GM18858 (cell line): Measurements from ENCODE around the gene PPP2R3B.
"Not testable (repeated sequence)": the region's sequence is repeated elsewhere in the genome, so short reads cannot be mapped to it uniquely, and the experiment has no call there.

Experiments used
- ATAC-seq: cut with Tn5 transposase; IDR thresholded peaks from one replicate; pipeline ENCODE4 v1.9.1; 2021; ENCODE audit not compliant: unreplicated experiment

PPP2R3B gene

DNA sequence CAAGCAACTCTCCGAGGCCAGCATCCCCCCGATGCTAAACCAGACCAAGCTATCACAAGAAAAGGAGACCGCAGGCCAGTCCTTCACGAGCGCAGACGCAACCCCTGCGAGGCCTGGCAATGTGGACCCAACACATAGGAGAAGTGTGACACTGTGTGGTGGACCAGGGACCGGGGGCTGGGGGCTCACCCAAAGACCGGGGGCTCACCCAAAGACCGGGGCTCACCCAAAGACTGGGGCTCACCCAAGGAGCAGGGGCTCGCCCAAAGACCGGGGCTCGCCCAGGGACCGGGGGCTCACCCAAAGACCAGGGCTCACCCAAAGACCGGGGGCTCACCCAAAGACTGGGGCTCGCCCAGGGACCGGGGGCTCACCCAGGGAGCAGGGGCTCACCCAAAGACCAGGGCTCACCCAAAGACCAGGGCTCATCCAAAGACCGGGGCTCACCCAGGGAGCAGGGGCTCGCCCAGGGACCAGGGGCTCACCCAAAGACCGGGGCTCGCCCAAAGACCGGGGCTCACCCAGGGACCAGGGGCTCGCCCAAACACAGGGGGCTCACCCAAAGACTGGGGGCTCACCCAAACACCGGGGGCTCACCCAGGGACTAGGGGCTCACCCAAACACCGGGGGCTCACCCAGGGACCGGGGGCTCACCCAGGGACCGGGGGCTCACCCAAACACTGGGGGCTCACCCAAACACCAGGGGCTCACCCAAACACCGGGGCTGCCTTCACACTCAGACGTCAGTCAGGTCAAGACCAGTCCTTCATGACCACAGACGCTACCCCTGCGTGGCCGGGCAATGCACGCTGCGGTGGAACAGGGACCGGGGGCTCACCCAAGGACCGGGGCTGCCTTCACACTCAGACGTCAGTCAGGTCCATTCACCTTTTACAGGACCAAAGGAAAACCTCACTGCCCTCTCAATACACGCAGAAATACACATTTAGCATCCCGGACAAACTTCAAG lies 32.9 kb downstream of the PPP2R3B start:
- no peak for ATAC-seq

DNA sequence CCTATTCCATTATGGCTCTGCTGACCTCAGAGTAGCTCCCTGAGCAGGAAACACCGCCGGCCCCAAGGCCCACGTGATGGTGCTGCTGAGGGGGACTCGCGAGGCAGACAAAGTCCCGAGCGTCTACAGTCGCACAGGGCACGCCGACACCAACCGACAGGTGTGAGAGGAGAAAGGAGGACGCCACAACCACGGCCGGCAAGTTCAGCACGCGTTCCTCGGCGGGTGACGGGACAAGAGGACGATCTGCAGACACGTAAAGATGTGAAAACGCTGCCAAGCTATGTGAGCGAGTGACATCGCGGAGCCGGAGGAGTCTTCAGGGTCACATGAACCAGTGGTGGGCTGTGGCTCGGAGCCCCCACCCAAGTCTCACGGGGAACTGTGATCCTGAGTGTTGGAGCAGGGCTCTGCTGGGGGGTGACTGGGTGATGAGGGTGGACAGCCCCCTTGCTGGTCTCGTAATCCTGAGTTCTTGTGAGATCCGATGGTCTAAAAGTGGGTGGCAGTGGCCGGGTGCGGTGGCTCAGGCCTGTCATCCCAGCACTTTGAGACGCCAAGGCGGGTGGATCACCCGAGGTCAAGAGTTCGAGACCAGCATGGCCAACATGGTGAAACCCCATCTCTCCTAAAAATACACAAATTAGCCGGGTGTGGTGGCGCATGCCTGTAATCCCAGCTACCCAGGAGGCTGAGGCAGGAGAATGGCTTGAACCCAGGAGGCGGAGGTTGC lies 34.0 kb downstream of the PPP2R3B start:
- no peak for ATAC-seq

DNA sequence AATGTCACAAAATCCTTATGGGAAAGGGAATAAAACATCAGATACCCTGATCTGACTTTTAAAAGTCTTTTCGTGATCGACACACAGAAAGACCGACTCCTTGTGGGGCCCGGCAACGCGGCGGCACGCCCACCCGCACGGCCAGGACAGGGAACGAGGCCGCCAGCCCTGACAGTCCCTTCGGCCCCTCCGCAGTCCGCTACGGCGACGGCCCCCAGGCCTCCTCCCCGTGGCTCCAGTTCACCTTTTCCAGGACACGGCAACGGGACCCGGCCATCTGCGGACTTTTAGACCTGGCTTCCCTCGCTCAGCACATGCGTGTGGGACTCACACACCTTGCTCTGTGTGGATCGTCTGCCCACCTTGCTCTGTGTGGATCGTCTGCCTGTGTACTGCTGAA lies 34.5 kb downstream of the PPP2R3B start:
- no peak for ATAC-seq

DNA sequence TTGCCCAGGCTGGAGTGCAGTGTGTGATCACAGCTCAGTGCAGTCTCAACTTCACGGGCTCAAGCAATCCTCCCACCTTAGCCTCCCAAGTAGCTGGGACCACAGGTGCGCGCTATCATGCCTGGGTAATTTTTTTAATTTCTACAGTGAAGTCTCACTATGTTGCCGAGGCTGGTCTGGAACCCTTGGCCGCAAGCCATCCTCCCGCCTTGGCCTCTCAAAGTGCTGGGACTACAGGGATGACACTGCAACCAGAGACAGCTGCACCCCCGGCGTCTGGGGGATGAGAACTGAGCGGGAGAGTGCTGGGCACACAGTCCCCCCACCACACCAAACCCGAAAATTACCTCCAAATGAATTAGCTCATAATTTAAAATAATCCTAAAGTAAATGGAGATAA lies 35.0 kb downstream of the PPP2R3B start:
- no peak for ATAC-seq

DNA sequence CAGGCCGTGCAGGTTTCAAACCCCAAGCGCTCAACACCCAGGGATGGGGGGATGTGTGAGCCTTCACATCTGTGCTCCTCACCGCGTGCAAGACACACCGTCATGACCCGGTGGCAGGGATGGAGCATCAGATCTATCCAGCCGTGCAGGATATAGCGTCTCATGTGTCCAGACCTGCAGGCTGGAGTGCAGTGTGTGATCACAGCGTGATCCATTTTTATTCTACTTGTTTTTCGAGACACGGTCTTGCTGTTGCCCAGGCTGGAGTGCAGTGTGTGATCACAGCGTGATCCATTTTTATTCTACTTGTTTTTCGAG lies 35.4 kb downstream of the PPP2R3B start:
- not testable (repeated sequence) for ATAC-seq

DNA sequence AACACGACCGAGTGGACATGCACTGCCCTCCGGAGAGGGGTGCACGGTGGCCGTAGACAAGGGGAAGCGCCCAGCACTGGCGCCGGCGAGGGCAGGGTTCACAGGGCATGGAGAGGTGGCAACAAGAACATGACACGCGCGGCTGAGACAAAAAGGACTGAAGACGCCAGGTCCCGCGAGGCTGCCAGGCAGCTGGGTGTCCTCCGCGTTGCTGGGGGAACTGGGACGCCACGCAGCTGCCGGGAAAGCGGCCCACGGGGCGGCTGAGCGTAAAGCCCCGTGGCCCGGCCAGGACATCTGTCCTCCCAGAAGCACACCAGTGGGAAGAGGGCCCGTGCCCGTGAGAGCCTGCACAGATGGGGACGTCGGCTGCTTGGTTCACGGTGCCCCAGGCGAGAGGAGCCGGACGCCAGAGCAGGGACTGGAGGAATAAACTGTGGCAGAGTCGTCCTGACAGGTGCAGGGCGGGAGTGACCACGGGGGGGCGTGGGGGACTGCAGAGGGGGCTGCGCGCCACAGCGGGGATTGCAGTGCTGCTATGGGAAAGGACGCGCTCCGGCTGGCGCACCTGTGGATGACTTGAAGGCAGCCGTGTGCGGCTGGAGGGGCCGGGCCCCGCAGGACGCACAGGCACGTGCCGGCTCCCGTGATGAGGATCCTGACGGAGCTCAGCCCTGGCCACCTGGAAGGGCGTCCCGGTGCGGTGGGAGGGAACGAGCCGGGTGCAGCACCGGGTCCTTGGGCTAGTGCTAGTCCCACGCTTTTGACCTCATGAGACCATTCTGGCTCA lies 36.0 kb downstream of the PPP2R3B start:
- no peak for ATAC-seq

DNA sequence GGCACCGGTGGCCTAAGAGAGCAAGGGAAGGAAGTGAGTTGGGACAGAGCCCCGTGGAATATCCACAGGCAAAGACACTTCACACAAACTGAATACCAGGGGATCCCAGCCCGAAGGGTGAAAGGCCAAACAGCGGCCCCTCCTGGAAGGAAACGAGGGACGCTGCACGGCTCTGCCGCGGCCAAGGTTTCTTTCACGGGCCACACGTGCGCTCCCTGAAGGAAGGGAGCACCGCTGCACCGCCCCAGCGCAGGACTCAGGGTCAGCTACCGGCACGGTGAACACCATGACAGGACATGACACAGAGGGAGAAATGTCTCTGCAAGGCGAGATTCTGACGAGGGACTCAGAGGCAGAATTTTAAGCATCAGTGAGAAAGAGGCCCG lies 36.6 kb downstream of the PPP2R3B start:
- no peak for ATAC-seq

DNA sequence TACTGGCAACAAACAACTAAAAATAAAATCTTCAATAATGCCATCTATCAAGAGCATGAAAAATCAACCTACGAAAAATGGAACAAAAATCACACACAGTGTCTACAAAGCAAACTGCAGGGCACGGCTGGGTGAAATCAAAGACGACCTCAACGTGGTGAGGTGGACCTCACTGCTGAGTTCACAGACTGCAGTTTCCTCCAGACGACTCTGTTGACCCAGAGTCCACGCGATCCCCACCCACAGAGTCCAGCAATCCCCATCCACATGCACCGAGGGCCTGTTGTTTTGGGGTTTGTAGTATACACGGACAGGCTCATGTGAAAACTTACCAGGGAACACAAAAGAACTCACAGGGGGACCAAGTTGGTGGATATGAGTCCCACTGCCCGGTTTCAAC lies 37.0 kb downstream of the PPP2R3B start:
- ATAC-seq: no peak

DNA sequence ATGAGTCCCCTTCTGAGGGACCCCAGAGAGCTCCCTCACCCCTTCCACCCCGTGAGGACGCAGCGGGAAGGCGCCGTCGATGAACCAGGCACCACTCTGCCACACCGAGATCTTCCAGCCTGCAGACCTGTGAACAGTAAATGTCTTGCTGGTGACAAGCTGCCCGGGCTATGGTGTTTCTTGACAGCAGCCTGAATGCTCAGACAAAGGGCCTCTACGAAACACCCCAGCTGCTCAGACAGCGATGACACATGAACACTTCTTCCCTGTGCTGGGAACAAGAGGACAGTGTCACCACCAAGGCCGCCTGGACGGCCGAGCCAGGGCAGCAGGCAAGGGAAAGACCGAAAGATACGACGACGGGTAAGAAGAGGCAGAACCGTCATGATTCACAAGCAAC lies 37.5 kb downstream of the PPP2R3B start:
- ATAC-seq: no peak

DNA sequence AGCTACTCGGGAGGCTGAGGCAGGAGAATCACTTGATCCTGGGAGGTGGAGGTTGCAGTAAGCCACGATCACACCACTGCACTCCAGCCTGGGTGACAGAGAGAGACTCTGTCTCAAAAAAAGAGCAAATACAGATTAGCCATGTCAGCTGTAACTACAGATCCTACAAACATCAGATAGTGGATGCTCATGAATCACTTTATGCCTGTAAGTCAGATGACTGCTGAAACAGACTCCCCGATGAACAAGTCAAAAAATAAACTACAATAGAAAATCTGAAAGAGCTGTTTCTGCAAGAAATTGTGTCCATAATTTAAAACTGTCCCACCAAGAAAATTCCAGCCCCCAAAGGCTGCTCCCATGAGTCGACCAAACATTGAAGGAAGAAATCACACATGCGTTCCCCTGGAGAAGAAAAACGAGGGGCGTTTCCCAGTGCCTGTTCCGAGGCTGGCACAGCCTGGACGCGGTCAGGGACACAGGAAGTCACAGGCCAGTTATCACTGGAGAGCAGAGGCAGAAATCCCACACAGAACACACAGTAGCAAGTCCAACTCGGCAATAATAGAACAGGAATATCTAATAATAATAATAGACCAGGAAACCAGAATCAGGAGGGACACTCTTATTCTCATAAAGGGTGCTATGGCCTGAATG lies 38.1 kb downstream of the PPP2R3B start:
- ATAC-seq: no peak

DNA sequence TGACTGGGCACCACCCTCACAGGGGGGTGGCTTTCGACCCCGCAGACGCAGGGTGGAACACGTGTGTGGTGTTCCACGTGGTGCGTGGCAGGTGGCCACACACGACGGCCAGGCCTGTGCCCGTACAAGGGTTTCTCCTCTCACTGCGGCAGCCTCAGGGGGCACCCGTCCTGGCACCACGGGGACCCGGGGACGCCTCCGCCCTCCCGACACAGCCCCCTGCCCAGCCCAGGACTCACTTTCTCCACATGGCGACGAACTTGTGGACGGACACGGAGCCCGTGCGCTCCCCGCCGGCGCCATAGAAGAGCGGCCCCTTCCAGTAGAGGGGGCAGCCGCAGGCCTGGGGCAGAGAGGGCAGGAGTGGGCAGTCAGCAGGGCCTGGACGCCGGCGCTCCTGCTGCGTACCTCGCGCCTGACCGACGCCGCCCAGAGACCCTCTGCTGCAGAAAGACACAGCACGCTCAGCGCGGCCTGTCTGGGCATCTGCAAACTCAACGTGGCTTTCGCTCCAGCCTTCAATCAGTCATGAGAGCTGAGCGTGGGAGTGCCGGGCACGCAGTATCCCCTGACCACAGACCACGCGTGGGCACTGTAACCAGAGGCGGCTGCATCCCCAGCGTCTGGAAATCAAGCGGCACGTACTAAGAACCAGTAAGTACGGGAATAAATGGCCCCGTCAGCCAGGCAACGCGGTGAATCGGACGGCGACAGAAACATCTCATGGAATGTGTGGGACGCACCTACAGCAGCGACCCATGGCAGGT lies 39.2 kb downstream of the PPP2R3B start:
- no peak for ATAC-seq

DNA sequence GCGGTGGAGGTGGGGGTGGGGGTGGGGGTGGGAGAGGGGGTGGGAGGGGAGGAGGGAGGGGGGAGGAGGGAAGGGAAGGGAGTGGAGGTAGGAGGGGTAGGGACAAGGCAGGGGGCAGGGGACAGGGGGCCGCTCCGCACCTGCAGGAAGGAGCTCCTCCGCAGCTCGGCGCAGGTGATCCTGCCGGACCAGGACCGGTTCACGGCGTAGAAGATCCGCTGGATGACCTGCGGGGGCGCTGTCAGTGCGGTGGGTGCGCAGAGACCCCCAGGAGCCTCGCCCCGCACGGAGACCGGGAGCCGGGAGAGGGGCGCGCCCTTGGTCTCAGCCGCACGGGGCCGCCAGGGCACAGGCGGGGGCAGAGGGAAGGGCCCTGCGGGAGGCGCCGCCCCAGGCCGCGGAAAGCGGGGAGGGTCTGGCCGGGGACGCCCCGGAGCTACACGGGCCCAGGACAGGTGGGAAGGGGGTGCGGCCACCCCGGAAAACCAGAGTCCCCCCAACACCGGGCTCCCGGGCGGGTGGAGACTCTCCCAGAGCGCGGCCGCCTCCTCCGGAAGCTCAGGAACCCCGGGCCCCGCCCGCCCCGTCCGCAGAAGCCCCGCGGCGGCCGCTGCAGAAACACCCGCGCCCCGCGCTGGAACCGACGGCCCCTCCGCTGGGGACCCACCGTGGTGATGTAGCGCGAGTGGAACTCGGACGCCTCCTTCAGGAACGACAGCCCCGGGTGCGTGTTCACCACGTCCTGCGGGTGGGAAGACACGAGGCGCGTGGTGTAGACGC lies 40.5 kb downstream of the PPP2R3B start:
- no peak for ATAC-seq

DNA sequence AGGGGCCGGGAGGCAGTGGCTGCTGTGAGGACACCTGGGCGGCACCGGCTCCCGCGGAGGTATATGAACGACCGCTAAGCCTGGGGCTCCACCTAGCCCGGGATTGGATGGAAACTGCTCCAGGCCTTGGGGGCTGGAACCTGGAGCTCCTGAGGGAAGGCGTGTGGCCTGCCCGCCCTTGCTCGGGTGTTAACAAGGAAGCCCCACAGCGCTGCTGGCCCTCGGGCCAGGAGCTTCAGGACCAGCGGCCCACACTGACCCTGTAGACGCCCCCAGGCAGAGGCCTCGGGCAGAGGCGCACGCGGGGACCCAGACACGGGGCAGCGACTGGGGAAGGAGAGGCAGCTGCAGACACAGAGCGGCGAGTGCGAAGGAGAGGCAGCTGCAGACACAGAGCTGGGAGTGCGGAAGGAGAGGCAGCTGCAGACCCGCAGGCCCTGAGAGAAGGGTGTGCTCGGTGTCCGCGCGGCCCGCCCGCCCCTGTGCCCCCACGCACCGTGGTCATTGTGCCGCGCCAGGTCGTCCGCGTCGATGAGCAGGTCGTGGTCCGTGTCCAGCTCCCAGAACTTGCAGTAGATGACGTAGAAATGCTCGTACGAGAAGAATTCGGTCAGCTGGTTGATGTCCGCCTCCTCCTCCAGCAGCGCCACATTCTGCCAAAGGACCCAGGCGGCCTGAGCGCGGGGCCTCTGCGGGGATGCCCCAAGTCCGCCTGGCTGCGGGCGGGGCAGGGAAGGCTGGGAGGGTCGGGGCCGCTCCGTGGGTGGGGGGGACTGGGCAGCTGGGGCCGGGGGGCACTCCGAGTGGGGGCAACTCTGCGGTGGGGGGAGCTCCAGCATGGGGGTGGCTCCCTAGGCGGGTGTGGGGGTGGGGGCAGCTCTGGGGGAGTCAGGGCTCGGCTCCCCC lies 41.4 kb downstream of the PPP2R3B start:
- ATAC-seq: no peak

DNA sequence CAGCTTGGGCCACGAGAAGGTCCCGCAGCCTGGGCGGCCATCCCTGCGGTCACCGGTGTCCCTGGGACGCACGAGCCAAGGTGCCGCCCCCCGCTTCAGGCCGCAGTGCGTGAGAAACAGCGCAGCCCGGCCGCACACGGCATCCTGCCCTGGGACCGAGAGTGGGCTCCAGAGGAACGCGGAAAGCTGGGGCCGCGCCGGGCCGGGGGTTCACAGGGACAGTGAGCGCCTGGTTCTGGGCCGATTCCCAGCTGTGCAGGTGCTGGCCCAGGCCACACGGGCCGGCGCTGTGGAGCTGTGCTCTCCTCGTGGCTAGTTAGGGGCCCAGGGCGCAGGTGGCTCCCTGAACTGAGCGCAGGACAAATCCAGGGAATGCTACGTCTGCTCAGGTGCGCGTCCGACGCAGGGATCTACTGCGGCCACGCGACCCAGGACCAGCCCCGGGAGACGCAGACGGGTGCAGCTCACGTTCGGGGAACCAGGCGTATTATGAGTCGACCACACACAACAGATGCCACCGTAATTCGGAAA lies 42.3 kb downstream of the PPP2R3B start:
- ATAC-seq: no peak

DNA sequence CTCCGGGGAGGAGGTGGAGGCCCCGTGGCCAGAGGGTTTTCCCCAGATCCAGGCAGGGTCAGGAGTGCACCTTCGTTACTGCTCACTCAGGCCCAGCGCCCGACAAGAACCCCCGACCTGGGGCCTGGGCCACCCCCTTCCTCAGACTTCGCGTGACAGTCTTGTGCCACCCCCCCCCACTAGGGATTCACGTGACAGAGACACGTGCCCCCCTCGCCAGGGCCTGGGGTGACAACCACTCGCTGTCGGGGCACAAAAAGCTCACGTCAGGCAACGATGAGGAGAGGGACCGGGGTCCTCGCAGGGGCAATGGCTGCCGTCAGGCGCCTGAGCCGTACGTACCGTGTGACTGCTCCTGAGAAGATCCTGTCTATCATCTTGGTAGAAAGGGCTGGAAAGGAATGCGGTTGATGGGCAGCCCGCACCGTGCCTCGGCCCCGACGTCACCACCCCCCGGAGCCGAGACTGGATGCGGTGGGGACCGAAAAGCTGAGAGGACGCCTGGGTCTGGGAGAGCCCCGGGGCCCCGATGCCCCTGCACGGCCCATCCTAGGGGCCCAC lies 45.1 kb downstream of the PPP2R3B start:
- no peak for ATAC-seq

DNA sequence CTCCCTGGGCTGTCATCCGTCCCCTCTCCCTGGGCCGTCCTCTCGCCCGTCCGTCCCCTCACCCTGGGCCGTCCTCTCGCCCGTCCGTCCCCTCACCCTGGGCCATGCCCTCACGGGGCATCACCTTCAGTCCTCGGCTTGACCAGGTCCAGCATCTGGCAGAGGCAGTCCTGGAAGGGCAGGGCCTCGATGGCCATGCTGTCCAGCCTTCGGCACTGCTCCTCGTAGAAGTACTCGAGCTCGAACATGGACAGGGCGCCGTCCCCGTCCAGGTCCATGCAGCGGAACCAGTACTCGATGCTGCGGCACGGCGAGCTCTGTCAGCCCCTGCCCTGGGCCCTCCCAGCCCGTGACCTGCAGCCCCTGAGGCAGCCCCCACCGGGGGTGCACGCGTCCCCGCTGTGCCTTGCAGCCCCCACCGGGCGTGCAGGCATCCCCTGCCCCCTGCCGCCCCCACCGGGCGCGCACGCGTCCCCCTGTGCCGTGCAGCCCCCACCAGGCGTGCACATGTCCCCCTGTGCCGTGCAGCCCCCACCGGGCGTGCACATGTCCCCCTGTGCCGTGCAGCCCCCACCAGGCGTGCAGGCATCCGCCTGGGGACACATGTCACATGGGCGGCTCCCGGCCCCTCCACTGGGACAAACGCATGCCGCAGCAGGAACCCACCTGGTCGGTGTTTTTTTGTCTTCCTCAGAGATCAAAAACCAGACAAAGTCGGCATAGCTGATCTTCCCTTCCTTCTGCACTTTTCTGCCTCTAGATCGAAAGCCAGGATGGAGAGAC lies 45.9 kb downstream of the PPP2R3B start:
- no peak for ATAC-seq

DNA sequence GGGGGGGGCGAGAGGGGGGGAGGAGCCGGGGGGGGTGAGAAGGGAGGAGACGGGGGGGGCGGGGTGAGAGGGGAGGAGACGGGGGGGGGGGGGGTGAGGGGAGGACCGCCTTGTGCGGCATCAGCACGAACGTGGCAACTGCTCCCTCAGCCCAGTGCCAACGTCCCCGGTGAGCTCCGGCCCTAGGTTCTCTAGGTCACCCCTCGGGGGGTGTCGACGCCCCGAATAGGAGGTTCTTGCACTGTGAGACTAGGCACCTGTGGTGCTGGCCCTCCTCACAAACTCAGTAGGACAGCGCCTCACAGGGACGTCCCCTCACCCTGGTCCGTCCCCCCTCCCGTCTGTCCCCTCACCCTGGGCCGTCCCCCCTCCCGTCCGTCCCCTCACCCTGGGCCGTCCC lies 46.6 kb downstream of the PPP2R3B start:
- ATAC-seq: no peak
